HG02981 (cell line): Measurements from ENCODE around the gene CABP1.

Experiments used
- ATAC-seq: cut with Tn5 transposase; IDR thresholded peaks from one replicate; pipeline ENCODE4 v1.9.1; 2021; ENCODE audit warnings: mild to moderate bottlenecking, moderate library complexity; ENCODE audit not compliant: unreplicated experiment

The CABP1 gene

GRCh38 chr12:120690083-120690450 lies 49.6 kb downstream of the CABP1 start:
- ATAC-seq = no peak

GRCh38 chr12:120690978-120691377 lies 50.6 kb downstream of the CABP1 start:
- no peak for ATAC-seq

- no peak for ATAC-seq
These were observed 52.2 kb downstream of the CABP1 start for GRCh38 chr12:120692524-120693033.

- no peak for ATAC-seq
These were observed 53.4 kb downstream of the CABP1 start for GRCh38 chr12:120693848-120694247.

- ATAC-seq = no peak
These were observed 56.2 kb downstream of the CABP1 start for GRCh38 chr12:120696626-120697025.

GRCh38 chr12:120697344-120697743 lies 56.9 kb downstream of the CABP1 start:
- no peak for ATAC-seq

- no peak for ATAC-seq
These were observed 58.2 kb downstream of the CABP1 start for GRCh38 chr12:120698665-120699064.

- ATAC-seq = no peak
These were observed 59.1 kb downstream of the CABP1 start for GRCh38 chr12:120699553-120699952.

- ATAC-seq = no peak
These were observed 60.5 kb downstream of the CABP1 start for GRCh38 chr12:120700886-120701285.

- ATAC-seq = no peak
These were observed 62.2 kb downstream of the CABP1 start for GRCh38 chr12:120702637-120703036.

- ATAC-seq = no peak
These were observed 63.0 kb downstream of the CABP1 start for GRCh38 chr12:120703311-120703942.

- no peak for ATAC-seq
These were observed 65.2 kb downstream of the CABP1 start for GRCh38 chr12:120705618-120706017.

- no peak for ATAC-seq
These were observed 65.6 kb downstream of the CABP1 start for GRCh38 chr12:120706029-120706428.

GRCh38 chr12:120708651-120709050 lies 68.2 kb downstream of the CABP1 start:
- ATAC-seq = no peak

- ATAC-seq = peak; percentile 69
These were observed 69.8 kb downstream of the CABP1 start, which contains the start of gene UNC119B for GRCh38 chr12:120710031-120710804. UNC119B (plus strand) TSS chr12:120710458; CDS start chr12:120710475, 17 bp downstream.

- ATAC-seq = peak; percentile 17
These were observed 70.4 kb downstream of the CABP1 start for GRCh38 chr12:120710805-120711296.

- ATAC-seq = no peak
These were observed 71.0 kb downstream of the CABP1 start for GRCh38 chr12:120711411-120711810.

- no peak for ATAC-seq
These were observed 72.2 kb downstream of the CABP1 start for GRCh38 chr12:120712610-120713009.

- peak; percentile 39 for ATAC-seq
These were observed 73.5 kb downstream of the CABP1 start for GRCh38 chr12:120713861-120714482.
